ENCODE data around the gene HAVCR2. TPM values are rescaled to one million over a fixed set of nuclear protein-coding genes. Genes with fewer than 3 reads are reported as not detected.

HAVCR2 gene
- total and polyA plus RNA-seq, 9 of the 15 experiments (the other 6 are each of a cell fraction or from before 2014, with no cell fraction given) = 0.04 to 0.11 (median 0.06) TPM; not detected in 5

GRCh38 chr5:157142317-157143126 is 33.7 kb upstream of the HAVCR2 start, which contains the start of gene MED7 (continued):
- TF ChIP-seq ETS2 (tag; IDR thresholded peaks at IDR 0.05; ENCODE audit: borderline replicate concordance, poor library complexity, severe bottlenecking) (no peak), TFE3 (CRISPR knock-in tag; IDR thresholded peaks at IDR 0.05) (no peak), RNF2 (IDR thresholded peaks at IDR 0.05) (no peak), BCOR (IDR thresholded peaks at IDR 0.05) (peak; percentile 60; the same call in 1 of the 2 replicates), STAT6 (CRISPR knock-in tag; IDR thresholded peaks at IDR 0.05) (no peak), KHSRP (IDR thresholded peaks at IDR 0.05) (no peak), GABPA (tag; conservative IDR thresholded peaks at IDR 0.05; ENCODE audit: low read depth) (peak; percentile 95), HDAC6 (IDR thresholded peaks at IDR 0.05; ENCODE audit: low read depth, low read length) (no peak), HSF4 (CRISPR knock-in tag; IDR thresholded peaks at IDR 0.05; ENCODE audit: borderline replicate concordance) (no peak), CREB1 (IDR thresholded peaks at IDR 0.05) (peak; percentile 76), CREB1 (CRISPR knock-in tag; IDR thresholded peaks at IDR 0.05) (0 out of 2 replicates have a peak, but pooled peaks have one; percentile 31), NR2C1 (IDR thresholded peaks at IDR 0.05) (no peak), NR2C1 (tag; IDR thresholded peaks at IDR 0.05) (no peak), TFAP4 (CRISPR knock-in tag; IDR thresholded peaks at IDR 0.05; ENCODE audit: borderline replicate concordance) (peak; percentile 89), TOE1 (IDR thresholded peaks at IDR 0.05; ENCODE audit: borderline replicate concordance) (no peak), TOE1 (CRISPR knock-in tag; IDR thresholded peaks at IDR 0.05; ENCODE audit: borderline replicate concordance, low read depth) (no peak), TARDBP (IDR thresholded peaks at IDR 0.05) (no peak), AFF4 (CRISPR knock-in tag; IDR thresholded peaks at IDR 0.05) (no peak), ZNF507 (tag; conservative IDR thresholded peaks at IDR 0.05) (no peak), MED1 (CRISPR knock-in tag; IDR thresholded peaks at IDR 0.05; ENCODE audit: borderline replicate concordance) (no peak), BMI1 (IDR thresholded peaks at IDR 0.05; ENCODE audit: low read length) (no peak)

Data from K562 (cell line).